K562 treated with DMSO at 1 percent for 12 hours (cell line): ENCODE data around the gene KCNN3. TPM values are rescaled to one million over a fixed set of nuclear protein-coding genes. Genes with fewer than 3 reads are reported as not detected.

Experiments
- total RNA-seq: library from RNA; unstranded; fragments of 300-600 nt; gene quantifications from 2 replicates; pipeline ENCODE4 v1.2.3, GENCODE V29; 2022; ENCODE audit not compliant: insufficient read depth

KCNN3 gene
- total RNA-seq: not detected in 2 replicates

DNA sequence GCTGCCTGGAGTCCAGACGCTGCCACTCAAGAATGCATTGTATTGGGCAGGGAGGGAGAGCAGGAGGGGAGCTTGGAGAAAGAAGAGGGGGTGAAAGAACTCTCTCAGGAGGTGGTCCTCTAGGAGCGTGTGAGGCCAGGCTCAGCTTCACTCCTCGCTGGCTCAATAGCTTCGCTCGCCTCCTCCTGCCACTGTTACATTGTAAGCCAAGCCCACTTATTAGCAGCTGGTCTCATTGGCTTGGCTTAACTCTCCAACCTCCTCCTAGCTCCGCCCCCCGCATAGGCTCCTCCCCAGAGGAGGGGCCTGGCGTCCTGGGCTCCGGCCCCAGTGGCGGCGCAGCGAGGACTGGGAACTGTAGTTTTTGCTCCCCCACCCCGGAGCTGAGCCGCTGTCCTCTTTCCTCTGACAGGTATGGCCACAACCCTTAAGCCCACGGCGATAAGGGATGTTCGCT, at the start of gene KCNN3:
TSS of gene KCNN3 (minus strand) at position 167 of the 457 bp plus-strand sequence. CDS start 317 bp downstream, outside the sequence.

Other genes starting within 250 kb of the KCNN3 start
- 12.9 and 20.3 TPM in 2 replicates for gene PMVK, start 66.4 kb upstream of the KCNN3 start, total RNA-seq
- 15.6 and 22.5 TPM in 2 replicates for gene PBXIP1, start 85.8 kb upstream of the KCNN3 start, total RNA-seq
- 29.6 and 51.5 TPM in 2 replicates for gene PYGO2, start 91.5 kb upstream of the KCNN3 start, total RNA-seq
- gene SHC1, start 100.5 kb upstream of the KCNN3 start, total RNA-seq: 26.5 and 56.6 TPM in 2 replicates
- 450 and 472 TPM in 2 replicates for gene CKS1B, start 104.4 kb upstream of the KCNN3 start, total RNA-seq
- gene FLAD1, start 113.1 kb upstream of the KCNN3 start, total RNA-seq: 39.5 and 45.7 TPM in 2 replicates
- not detected in 2 replicates for gene LENEP, start 123.3 kb upstream of the KCNN3 start, total RNA-seq
- gene ZBTB7B, start 132.5 kb upstream of the KCNN3 start, total RNA-seq: 31.1 and 37.0 TPM in 2 replicates
- 0.99 and 2.2 TPM in 2 replicates for gene DCST2, start 163.5 kb upstream of the KCNN3 start, total RNA-seq
- gene DCST1, start 163.5 kb upstream of the KCNN3 start, total RNA-seq: not detected in 2 replicates
- 44.7 and 44.9 TPM in 2 replicates for gene ADAM15, start 181.0 kb upstream of the KCNN3 start, total RNA-seq
- gene EFNA4, start 193.5 kb upstream of the KCNN3 start, total RNA-seq: 11.9 and 16.0 TPM in 2 replicates
- gene EFNA3, start 208.6 kb upstream of the KCNN3 start, total RNA-seq: 5.3 and 6.7 TPM in 2 replicates